ENCODE data around the gene NOP16. TPM values are rescaled to one million over a fixed set of nuclear protein-coding genes. Genes with fewer than 3 reads are reported as not detected.

The NOP16 gene
- total and polyA plus RNA-seq, 9 donors = 8.9 to 27.0 (median 16.3) TPM

GRCh38 chr5:176397736-176398420 lies 9.5 kb upstream of the NOP16 start:
- H3K4me3 ChIP-seq = no peak overlapping the region
- no peaks in the 10 kb centered on the region for H3K27me3 ChIP-seq
- intact Hi-C loops (cut with DNase I) = no loop called here
- H3K27ac ChIP-seq = no peak overlapping the region
- H3K9me3 ChIP-seq = no peaks in the 10 kb centered on the region
- TF ChIP-seq POLR2A (IDR thresholded peaks at IDR 0.05) (no peak), CTCF (IDR thresholded peaks at IDR 0.05) (no peak), EP300 (IDR thresholded peaks at IDR 0.05) (no peak)
- no peaks in the 10 kb centered on the region for H3K36me3 ChIP-seq
- peaks cover 25% of the 10 kb centered on the region for H3K4me1 ChIP-seq (ENCODE audit: insufficient read depth)
- peak in 1 of 5 donors; percentile 41 for DNase-seq
- WGBS, 3 donors = 89% methylated on average over 18 of the region's 18 CpGs

GRCh38 chr5:176396330-176396729 lies 7.9 kb upstream of the NOP16 start:
- no peak overlapping the region for H3K4me3 ChIP-seq
- WGBS, 3 donors = 17 to 29% (median 18%) methylated on average over 6 of the region's 6 CpGs
- TF ChIP-seq CTCF (IDR thresholded peaks at IDR 0.05) = no peak
- TF ChIP-seq POLR2A (IDR thresholded peaks at IDR 0.05) = no peak
- peak overlapping the region; percentile 16 to 65 for H3K27ac ChIP-seq
- DNase-seq = peak in 2 of 5 donors; percentile 42 to 53
- no peaks in the 10 kb centered on the region for H3K36me3 ChIP-seq
- H3K27me3 ChIP-seq = no peaks in the 10 kb centered on the region
- intact Hi-C loops (cut with DNase I) = no loop called here
- peaks cover 20% of the 10 kb centered on the region for H3K4me1 ChIP-seq (ENCODE audit: insufficient read depth)
- no peaks in the 10 kb centered on the region for H3K9me3 ChIP-seq

GRCh38 chr5:176394881-176395675 lies 6.7 kb upstream of the NOP16 start:
- DNase-seq = peak; percentile 44 to 88 (median 67)

GRCh38 chr5:176394096-176394495 lies 5.7 kb upstream of the NOP16 start:
- Histone ChIP-seq H3K27ac (no peak overlapping the region), H3K9me3 (no peaks in the 10 kb centered on the region), H3K4me3 (no peak overlapping the region), H3K27me3 (no peaks in the 10 kb centered on the region), H3K4me1 (ENCODE audit: insufficient read depth) (peaks cover 16% of the 10 kb centered on the region), H3K36me3 (no peaks in the 10 kb centered on the region)
- intact Hi-C loops (cut with DNase I) = no loop called here
- DNase-seq = no peak
- 92 to 96% (median 93%) methylated on average over 9 of the region's 9 CpGs for WGBS, 3 donors
- TF ChIP-seq CTCF (IDR thresholded peaks at IDR 0.05) (no peak), POLR2A (IDR thresholded peaks at IDR 0.05) (no peak), EP300 (IDR thresholded peaks at IDR 0.05) (no peak)

More at GRCh38 chr5:176394881-176395675, 6.7 kb upstream of the NOP16 start:
- H3K27ac ChIP-seq = peak overlapping the region in 1 of 2 donors; percentile 65
- intact Hi-C loops (cut with DNase I) = no loop called here
- TF ChIP-seq POLR2A (IDR thresholded peaks at IDR 0.05) (no peak), CTCF (IDR thresholded peaks at IDR 0.05) (no peak), EP300 (IDR thresholded peaks at IDR 0.05) (no peak)
- whole genome bisulfite sequencing, 3 donors = 36 to 46% (median 44%) methylated on average over 11 of the region's 11 CpGs
- H3K4me3 ChIP-seq = no peak overlapping the region
- no peaks in the 10 kb centered on the region for H3K27me3 ChIP-seq
- H3K4me1 ChIP-seq (ENCODE audit: insufficient read depth) = peaks cover 14% of the 10 kb centered on the region
- no peaks in the 10 kb centered on the region for H3K36me3 ChIP-seq
- H3K9me3 ChIP-seq = no peaks in the 10 kb centered on the region

Data from ovary (tissue), 9 donors.